ENCODE measurements around the gene TMEM248. TPM values are rescaled to one million over a fixed set of nuclear protein-coding genes. Genes with fewer than 3 reads are reported as not detected.

The TMEM248 gene
- total and polyA plus RNA-seq, 10 of the 15 experiments (the other 5 are each of a cell fraction or from before 2014, with no cell fraction given): 6.3 to 93.5 (median 64.9) TPM

GRCh38 chr7:66921918-66922486 lies 977 bp downstream of the TMEM248 start:
- POLR2A ChIA-PET: interaction anchor here (1.1 kb wide), 1 partner anchor 74 kb away, joined by 3 read pairs; the partner anchor contains the start of gene SBDS
- DNase-seq (ENCODE audit: low read depth, low spot score) (peak; percentile 13), FAIRE-seq (peak; percentile 91), ATAC-seq (peak; percentile 69)
- RAD21 ChIA-PET (ENCODE audit: unreplicated experiment): interaction anchor here (0.9 to 1.7 kb wide), 2 partner anchors 75 to 77 kb away, joined by 4 to 5 read pairs; partner anchors contain the start of gene TYW1
- SMC1A ChIA-PET (ENCODE audit: uncharacterized antibody, unreplicated experiment): interaction anchor here (0.5 to 1.2 kb wide), 3 partner anchors 28 to 442 kb away, joined by 3 to 5 read pairs (median 3); partner anchors contain the start of gene SBDS
- in situ Hi-C loops (cut with MboI) (no loop called here), intact Hi-C loops (cut with micrococcal nuclease; ENCODE audit: unreplicated experiment) (loop anchor here (2.0 to 10.0 kb wide), 4 partner anchors 45 to 177 kb away; partner anchors contain the start of genes RABGEF1, SBDS and TYW1)
- WGBS (ENCODE audit: insufficient coverage, insufficient replicate concordance, low lambda C conversion rate, missing lambda C conversion rate): under 1% methylated on average over 15 of the region's 15 CpGs
- H3K4me3 ChIP-seq: peak overlapping the region; percentile 84
- H3K27me3 ChIP-seq (replicated peaks in 1 of 2; ENCODE audit: control insufficient read depth in 2 of 2, insufficient read depth in 2 of 2, low read length in 1 of 2): no peaks in the 10 kb centered on the region
- no peaks in the 10 kb centered on the region for H3K9me3 ChIP-seq (replicated peaks; ENCODE audit: control insufficient read depth, insufficient read depth, low read length)
- H4K20me1 ChIP-seq (ENCODE audit: control insufficient read depth, insufficient read depth): no peaks in the 10 kb centered on the region
- H3K79me2 ChIP-seq (ENCODE audit: control insufficient read depth, insufficient read depth, low read length): peaks cover 54% of the 10 kb centered on the region
- peak overlapping the region; percentile 54 for H2AFZ ChIP-seq (ENCODE audit: control insufficient read depth, low read depth, low read length)
- H3K4me2 ChIP-seq (ENCODE audit: control insufficient read depth, insufficient read depth): peak overlapping the region; percentile 90
- CTCF ChIA-PET: interaction anchor here (0.6 to 1.2 kb wide), 2 partner anchors 26 to 290 kb away, joined by 3 to 4 read pairs; no protein-coding TSS in a partner anchor
- peaks cover 11% of the 10 kb centered on the region for H3K4me1 ChIP-seq (ENCODE audit: control insufficient read depth, insufficient read depth, low read length)
- H3K36me3 ChIP-seq (ENCODE audit: control insufficient read depth in 2 of 2, insufficient read depth in 2 of 2, low read length in 1 of 2): peaks cover 0 to 8% of the 10 kb centered on the region in 2 experiments; a peak in 1 of 4 replicates
- peak overlapping the region; percentile 80 for H3K27ac ChIP-seq (ENCODE audit: control insufficient read depth, insufficient read depth)
- TSS peak; percentile 65 for BruUV-seq (replicated peaks)
- peak overlapping the region; percentile 86 for H3K9ac ChIP-seq (ENCODE audit: control insufficient read depth, insufficient read depth, low read length)
- TF ChIP-seq TBL1XR1 (IDR thresholded peaks at IDR 0.05; ENCODE audit: low read depth, low read length) (no peak), CHD1 (IDR thresholded peaks at IDR 0.05; ENCODE audit: low read depth, low read length) (no peak), PKNOX1 (IDR thresholded peaks at IDR 0.05) (peak; percentile 40), PML (IDR thresholded peaks at IDR 0.05; ENCODE audit: low read length) (no peak), FOS (IDR thresholded peaks at IDR 0.05; ENCODE audit: borderline replicate concordance, extremely low read depth, insufficient read length) (no peak), SPI1 (IDR thresholded peaks at IDR 0.05; ENCODE audit: borderline replicate concordance, insufficient read depth, low read depth, low read length) (peak; percentile 73), POLR2AphosphoS5 (IDR thresholded peaks at IDR 0.05; ENCODE audit: low read length) (no peak), KLF5 (IDR thresholded peaks at IDR 0.05; ENCODE audit: partially characterized antibody) (no peak), CUX1 (IDR thresholded peaks at IDR 0.05; ENCODE audit: insufficient replicate concordance, low read depth, low read length) (no peak), YY1 (IDR thresholded peaks at IDR 0.05; ENCODE audit: low read depth, low read length) (no peak), CTCF (IDR thresholded peaks at IDR 0.05 in 2 of 3, conservative IDR thresholded peaks at IDR 0.05 in 1 of 3; ENCODE audit: control insufficient read depth in 2 of 3, extremely low read depth in 1 of 3, insufficient read depth in 1 of 3, low read depth in 3 of 3, low read length in 3 of 3) (no peak), MYB (IDR thresholded peaks at IDR 0.05; ENCODE audit: borderline replicate concordance, low read depth, low read length) (no peak), ATF7 (IDR thresholded peaks at IDR 0.05; ENCODE audit: low read depth) (no peak), RUNX3 (IDR thresholded peaks at IDR 0.05; ENCODE audit: low read length) (peak; percentile 40), NFYB (IDR thresholded peaks at IDR 0.05; ENCODE audit: insufficient read depth, low read depth, low read length) (0 out of 2 replicates have a peak, but pooled peaks have one; percentile 23), RCOR1 (conservative IDR thresholded peaks at IDR 0.05; ENCODE audit: low read depth, low read length) (0 out of 2 replicates have a peak, but pooled peaks have one; percentile 35)

All from GM12878 (cell line).